Osteoblast (primary cell): ENCODE data around the gene ANKRD44. TPM values are rescaled to one million over a fixed set of nuclear protein-coding genes. Genes with fewer than 3 reads are reported as not detected.

Source experiments
- DNase-seq: peaks from one replicate; pipeline ENCODE4 v3.0.0; 2011; ENCODE audit warnings: low spot score, mixed read lengths; ENCODE audit not compliant: insufficient read length; ENCODE audit errors: missing footprints
- H2AFZ ChIP-seq: 2 replicates; pipeline ENCODE4 v1.6.0; 2011; ENCODE audit warnings: mild to moderate bottlenecking, low read length
- H3K27ac ChIP-seq: 2 replicates; pipeline ENCODE4 v1.5.1; 2011; ENCODE audit warnings: mild to moderate bottlenecking, low read depth, low read length, moderate library complexity
- H3K27me3 ChIP-seq: 2 replicates; pipeline ENCODE4 v1.6.0; 2012; ENCODE audit warnings: mild to moderate bottlenecking, control low read depth, inconsistent platforms, low read length, moderate library complexity; ENCODE audit not compliant: insufficient read depth
- H3K36me3 ChIP-seq: 2 replicates; pipeline ENCODE4 v1.5.1; 2011; ENCODE audit warnings: mild to moderate bottlenecking, low read length, control low read depth, moderate library complexity; ENCODE audit not compliant: insufficient read depth
- H3K4me1 ChIP-seq: 2 replicates; pipeline ENCODE4 v1.5.1; 2011; ENCODE audit warnings: mild to moderate bottlenecking, low read length, control low read depth, moderate library complexity; ENCODE audit not compliant: insufficient read depth
- H3K4me2 ChIP-seq: 2 replicates; pipeline ENCODE4 v1.6.0; 2011; ENCODE audit warnings: mild to moderate bottlenecking, low read length; ENCODE audit not compliant: insufficient read depth
- H3K4me3 ChIP-seq: fragments of 200-600 bp; sonication (generic); 3 replicates; pipeline ENCODE4 v1.5.1; 2012; ENCODE audit warnings: mild to moderate bottlenecking, low read length, inconsistent platforms; ENCODE audit not compliant: insufficient read depth
- H3K79me2 ChIP-seq: 2 replicates; pipeline ENCODE4 v1.6.0; 2012; ENCODE audit warnings: mild to moderate bottlenecking, low read length, control low read depth, inconsistent platforms; ENCODE audit not compliant: insufficient read depth
- H3K9me3 ChIP-seq: 2 replicates; pipeline ENCODE4 v1.5.1; 2011; ENCODE audit warnings: low read depth, low read length, control low read depth
- H4K20me1 ChIP-seq: 2 replicates; pipeline ENCODE4 v1.6.0; 2012; ENCODE audit warnings: mild to moderate bottlenecking, low read length, control low read depth; ENCODE audit not compliant: insufficient read depth
- CTCF ChIP-seq: IDR thresholded peaks from 2 replicates; pipeline ENCODE4 v1.5.1; 2011; ENCODE audit warnings: mild to moderate bottlenecking, low read depth, low read length, moderate library complexity; ENCODE audit errors: extremely low read depth
- total RNA-seq: library from RNA; depleted of rRNA; stranded (reverse); fragments of >200 nt; gene quantifications from 2 replicates; pipeline ENCODE4 v1.2.3, GENCODE V29; 2012

Gene ANKRD44
- total RNA-seq, 1 donor, result 44.5 TPM

DNA sequence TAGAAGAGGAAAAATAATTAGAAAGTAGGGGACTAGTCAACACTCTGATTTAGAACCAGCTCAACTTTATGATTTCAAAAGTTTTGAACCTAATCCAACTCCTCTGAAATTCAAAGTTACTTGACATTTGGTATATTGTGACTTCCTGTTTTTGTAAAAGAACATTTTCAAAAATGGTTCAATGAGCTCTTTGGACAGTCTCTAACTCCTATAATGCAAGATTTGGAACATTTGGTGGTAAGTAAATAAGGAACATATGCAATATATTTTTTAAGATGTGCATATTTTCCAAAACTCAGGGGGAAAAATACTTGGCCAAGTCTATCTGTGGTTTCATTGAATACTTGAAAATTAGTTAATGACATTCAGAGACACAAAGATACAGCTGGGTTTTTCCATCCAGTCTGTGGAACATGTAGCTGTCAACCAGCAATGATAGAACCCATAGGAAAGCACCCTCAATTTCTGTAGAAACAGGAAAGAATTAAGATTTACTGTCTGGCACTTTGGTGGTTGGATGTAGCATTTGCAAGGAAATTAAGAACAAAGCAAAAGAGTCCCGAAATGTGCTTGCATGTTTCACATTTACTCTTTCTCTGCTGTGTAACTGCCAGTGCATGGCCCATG lies 17.0 kb upstream of the ANKRD44 start:
- Histone ChIP-seq H3K79me2 (no peaks in the 10 kb centered on the region), H3K27me3 (no peaks in the 10 kb centered on the region), H3K4me2 (no peak overlapping the region), H3K9me3 (no peaks in the 10 kb centered on the region), H3K36me3 (no peaks in the 10 kb centered on the region), H4K20me1 (no peaks in the 10 kb centered on the region), H2AFZ (no peak overlapping the region), H3K4me3 (no peak overlapping the region), H3K27ac (no peak overlapping the region), H3K4me1 (no peaks in the 10 kb centered on the region)
- no peak for DNase-seq
- TF ChIP-seq CTCF, result no peak

- Histone ChIP-seq H3K27me3 (no peaks in the 10 kb centered on the region), H3K4me3 (no peak overlapping the region), H3K79me2 (no peaks in the 10 kb centered on the region), H3K9me3 (no peaks in the 10 kb centered on the region), H3K27ac (no peak overlapping the region), H3K36me3 (no peaks in the 10 kb centered on the region), H3K4me1 (no peaks in the 10 kb centered on the region), H3K4me2 (no peak overlapping the region), H2AFZ (no peak overlapping the region), H4K20me1 (no peaks in the 10 kb centered on the region)
- DNase-seq, result no peak
- no peak for TF ChIP-seq CTCF
These were observed 16.5 kb upstream of the ANKRD44 start for GRCh38 chr2:197327073-197327471.

- no peak overlapping the region for H3K27ac ChIP-seq
- H3K9me3 ChIP-seq, result no peaks in the 10 kb centered on the region
- no peaks in the 10 kb centered on the region for H4K20me1 ChIP-seq
- no peaks in the 10 kb centered on the region for H3K79me2 ChIP-seq
- no peak overlapping the region for H3K4me3 ChIP-seq
- peak; percentile 25 for DNase-seq
- no peak for TF ChIP-seq CTCF
- H2AFZ ChIP-seq, result no peak overlapping the region
- no peak overlapping the region for H3K4me2 ChIP-seq
- H3K36me3 ChIP-seq, result no peaks in the 10 kb centered on the region
- no peaks in the 10 kb centered on the region for H3K27me3 ChIP-seq
- no peaks in the 10 kb centered on the region for H3K4me1 ChIP-seq
These were observed 14.2 kb upstream of the ANKRD44 start for GRCh38 chr2:197324801-197325200.

DNA sequence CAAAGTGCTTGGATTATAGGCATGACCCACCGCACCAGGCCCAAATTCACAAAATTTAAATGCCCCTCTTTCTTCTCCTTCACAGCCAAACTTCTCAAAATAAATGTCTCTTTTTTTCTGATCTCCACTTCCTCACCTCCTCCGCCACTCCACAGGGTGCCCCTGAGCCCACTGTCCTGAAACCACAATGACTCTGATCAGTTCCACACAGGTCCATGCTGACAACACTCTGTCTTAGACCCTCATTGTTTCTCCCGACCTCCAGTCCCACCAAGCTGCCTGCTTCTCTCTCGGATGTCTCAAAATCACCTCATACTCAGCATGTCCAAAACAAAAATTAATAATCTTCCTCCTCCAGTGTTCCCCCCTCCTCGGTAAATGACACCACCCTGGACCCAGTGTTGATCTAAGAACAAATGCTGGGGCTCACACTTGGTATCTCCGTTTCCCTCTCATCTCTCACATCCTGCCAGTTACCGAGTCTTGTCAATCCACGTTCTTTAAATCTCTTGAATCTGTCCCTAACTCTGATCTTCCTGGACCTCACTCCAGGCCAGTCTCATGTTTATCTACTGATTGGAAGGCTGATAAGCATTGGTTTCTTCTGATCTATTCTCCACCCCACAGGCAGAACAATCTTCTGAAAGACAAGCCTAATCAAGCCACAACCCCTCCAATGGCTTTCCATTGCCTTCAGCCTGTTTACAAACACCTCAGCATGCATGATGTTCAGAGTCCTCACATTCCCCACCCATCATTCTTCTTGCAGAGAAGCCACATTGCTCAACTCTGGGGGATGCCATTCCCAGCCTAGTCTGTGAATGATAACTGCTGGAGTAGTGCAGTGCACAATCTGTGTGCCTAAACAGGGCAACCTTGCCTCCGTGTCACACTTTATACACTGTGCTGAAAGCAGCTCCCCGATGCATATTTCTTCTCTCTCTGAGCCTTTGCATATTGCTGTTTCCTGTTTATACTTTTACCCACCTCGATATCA lies 12.4 kb upstream of the ANKRD44 start:
- H3K27ac ChIP-seq, result no peak overlapping the region
- H3K79me2 ChIP-seq, result no peaks in the 10 kb centered on the region
- DNase-seq, result no peak
- H3K27me3 ChIP-seq, result no peaks in the 10 kb centered on the region
- H3K9me3 ChIP-seq, result no peaks in the 10 kb centered on the region
- no peak overlapping the region for H2AFZ ChIP-seq
- H3K36me3 ChIP-seq, result no peaks in the 10 kb centered on the region
- no peak overlapping the region for H3K4me3 ChIP-seq
- H3K4me1 ChIP-seq, result no peaks in the 10 kb centered on the region
- no peak overlapping the region for H3K4me2 ChIP-seq
- H4K20me1 ChIP-seq, result no peaks in the 10 kb centered on the region
- TF ChIP-seq CTCF, result no peak
